Stomach (tissue), 9 donors: ENCODE data around the gene C3. TPM values are rescaled to one million over a fixed set of nuclear protein-coding genes. Genes with fewer than 3 reads are reported as not detected.

ENCODE experiments used
- DNase-seq, 2 donors: peaks; one replicate each; pipeline versions ENCODE4 v3.0.0 to v3.0.0-alpha.2; 2013 to 2019
- H3K27ac ChIP-seq, 5 donors: fragments of 200-600 bp in 4 of 5; sonication (generic) in 4 of 5; one replicate each; pipeline ENCODE4 v1.5.1; 2013 to 2019; ENCODE audit warnings: mild to moderate bottlenecking in 1 of 5, moderate library complexity in 1 of 5
- H3K27me3 ChIP-seq, 3 donors: fragments of 200-600 bp; sonication (generic); one replicate each; pipeline ENCODE4 v1.5.1; 2017 to 2019; ENCODE audit warnings: mixed run types in 1 of 3
- H3K36me3 ChIP-seq, 4 donors: fragments of 200-600 bp; sonication (generic); 1 replicate in 3 of 4; 2 replicates in 1 of 4; pipeline ENCODE4 v1.5.1; 2016 to 2019
- H3K4me1 ChIP-seq, 4 donors: fragments of 200-600 bp; sonication (generic); one replicate each; pipeline ENCODE4 v1.5.1; 2016 to 2019
- H3K4me3 ChIP-seq, 4 donors: fragments of 200-600 bp; sonication (generic) in 3 of 4; one replicate each; pipeline ENCODE4 v1.5.1; 2016 to 2019; ENCODE audit warnings: mild to moderate bottlenecking in 1 of 4
- H3K9me3 ChIP-seq, 4 donors: fragments of 200-600 bp; sonication (generic); one replicate each; pipeline ENCODE4 v1.5.1; 2016 to 2019
- EP300 ChIP-seq: sonication (generic); formaldehyde crosslinking; IDR thresholded peaks from one replicate; pipeline ENCODE4 v1.6.1; 2017; ENCODE audit warnings: antibody characterized with exemption
- POLR2A ChIP-seq, 4 donors: fragments of 450-650 bp; IDR thresholded peaks; one replicate each; pipeline ENCODE4 v1.6.1; 2016; ENCODE audit warnings: antibody characterized with exemption in 4 of 4, control low read depth in 2 of 4, mild to moderate bottlenecking in 1 of 4, moderate library complexity in 1 of 4
- POLR2AphosphoS5 ChIP-seq, 3 donors: sonication (generic); formaldehyde crosslinking; IDR thresholded peaks; one replicate each; pipeline ENCODE4 v1.6.1; 2016; ENCODE audit warnings: antibody characterized with exemption in 3 of 3
- WGBS, 5 donors: extraction: QIAGEN DNeasy Blood & Tissue Kit in 3 of 5; methylation state at CpG; one replicate each; pipeline versions ENCODE4 v1.1.5 to v1.1.7; 2013 to 2018; 5-methylcytosine and 5-hydroxymethylcytosine counted together
- intact Hi-C: fragments of 100-400 bp; cut with DNase I; formaldehyde crosslinking; loops from one replicate; pipeline ENCODE4 v1.15.1; 2023; ENCODE audit warnings: low total_unique reads
- polyA plus RNA-seq, 3 donors: library from polyadenylated mRNA; stranded (reverse); fragments of 200-250 nt; gene quantifications; one replicate each; pipeline ENCODE4 v1.2.3, GENCODE V29; 2013
- total RNA-seq, 5 donors: library from RNA; depleted of rRNA; stranded (reverse); fragments of >200 nt; gene quantifications; one replicate each; pipeline versions ENCODE4 v1.1.0 to v1.2.3, GENCODE V29; 2014 to 2016
- TF ChIP-seq, protein P1 (sequence below), 7 experiments: fragments of 450-650 bp in 4 of 7; fragments of 200-600 bp in 3 of 7; sonication (generic) in 3 of 7; IDR thresholded peaks; one replicate each; pipeline ENCODE4 v1.5.1; 2016 to 2019; ENCODE audit warnings: antibody characterized with exemption in 7 of 7, control low read depth in 2 of 7, mild to moderate bottlenecking in 1 of 7
- donor health status: healthy with polysubstance abuse.
- donor health status: Bipolar disorder and iron deficiency.
- donor health status: healthy.

The C3 gene
- total and polyA plus RNA-seq, 8 donors = 22.8 to 1,672 (median 221) TPM

DNA sequence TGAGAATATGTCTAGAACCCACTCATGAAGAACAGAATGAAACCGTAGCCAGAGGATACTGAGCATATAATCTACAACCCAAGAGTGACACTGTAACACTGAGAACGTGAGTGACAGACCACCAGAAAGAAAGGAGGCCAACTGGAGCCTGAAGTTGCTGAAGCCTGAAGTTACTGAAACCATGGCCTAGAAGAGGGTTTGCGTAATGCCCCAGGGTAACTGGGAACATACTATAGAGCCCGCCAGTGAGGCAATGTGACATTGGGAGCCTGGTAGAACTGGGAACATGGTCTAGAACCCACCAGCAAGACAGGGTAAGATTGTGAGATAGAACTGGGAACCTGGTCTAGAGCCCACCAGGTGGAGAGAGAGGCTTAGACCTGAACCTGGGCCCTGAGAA, 35.0 kb downstream of the C3 start:
- DNase-seq = no peak
- intact Hi-C loops = no loop called here
- 76 to 90% (median 84%) methylated on average over 4 of the region's 4 CpGs for WGBS, 5 donors
- Histone ChIP-seq H3K36me3 (peaks cover 0 to 32% (median 18%) of the 10 kb centered on the region in 4 donors), H3K27ac (no peak overlapping the region), H3K9me3 (peaks cover 0 to 3% (median 0%) of the 10 kb centered on the region in 4 donors), H3K4me1 (no peaks in the 10 kb centered on the region), H3K27me3 (no peaks in the 10 kb centered on the region), H3K4me3 (no peak overlapping the region)
- TF ChIP-seq POLR2A (IDR thresholded peaks at IDR 0.05) (no peak), POLR2AphosphoS5 (IDR thresholded peaks at IDR 0.05) (no peak), EP300 (no peak)
- TF ChIP-seq, protein P1, sequence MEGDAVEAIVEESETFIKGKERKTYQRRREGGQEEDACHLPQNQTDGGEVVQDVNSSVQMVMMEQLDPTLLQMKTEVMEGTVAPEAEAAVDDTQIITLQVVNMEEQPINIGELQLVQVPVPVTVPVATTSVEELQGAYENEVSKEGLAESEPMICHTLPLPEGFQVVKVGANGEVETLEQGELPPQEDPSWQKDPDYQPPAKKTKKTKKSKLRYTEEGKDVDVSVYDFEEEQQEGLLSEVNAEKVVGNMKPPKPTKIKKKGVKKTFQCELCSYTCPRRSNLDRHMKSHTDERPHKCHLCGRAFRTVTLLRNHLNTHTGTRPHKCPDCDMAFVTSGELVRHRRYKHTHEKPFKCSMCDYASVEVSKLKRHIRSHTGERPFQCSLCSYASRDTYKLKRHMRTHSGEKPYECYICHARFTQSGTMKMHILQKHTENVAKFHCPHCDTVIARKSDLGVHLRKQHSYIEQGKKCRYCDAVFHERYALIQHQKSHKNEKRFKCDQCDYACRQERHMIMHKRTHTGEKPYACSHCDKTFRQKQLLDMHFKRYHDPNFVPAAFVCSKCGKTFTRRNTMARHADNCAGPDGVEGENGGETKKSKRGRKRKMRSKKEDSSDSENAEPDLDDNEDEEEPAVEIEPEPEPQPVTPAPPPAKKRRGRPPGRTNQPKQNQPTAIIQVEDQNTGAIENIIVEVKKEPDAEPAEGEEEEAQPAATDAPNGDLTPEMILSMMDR (IDR thresholded peaks at IDR 0.05) = no peak

DNA sequence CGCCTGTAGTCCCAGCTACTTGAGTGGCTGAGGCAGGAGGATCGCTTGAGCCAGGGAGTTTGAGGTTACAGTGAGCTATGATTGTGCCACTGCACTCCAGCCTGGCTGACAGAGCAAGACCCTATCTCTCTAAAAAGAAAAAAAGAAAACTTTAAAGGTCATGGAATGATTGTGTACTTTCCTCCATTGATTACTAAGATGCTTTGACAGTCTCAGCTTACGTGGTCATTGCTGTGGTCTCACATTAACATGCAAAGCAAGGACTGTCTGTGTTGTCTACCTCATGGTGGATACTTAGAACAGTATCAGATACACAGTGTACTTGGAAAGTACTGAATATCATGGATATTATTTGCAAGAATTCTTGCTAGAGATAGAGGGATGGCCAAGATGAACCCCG, 36.5 kb downstream of the C3 start:
- peaks cover 0 to 8% (median 0%) of the 10 kb centered on the region in 3 donors for H3K27me3 ChIP-seq
- DNase-seq = no peak
- H3K4me3 ChIP-seq = no peak overlapping the region
- H3K9me3 ChIP-seq = peaks cover 0 to 7% (median 0%) of the 10 kb centered on the region in 4 donors
- no peaks in the 10 kb centered on the region for H3K4me1 ChIP-seq
- TF ChIP-seq, protein P1 (IDR thresholded peaks at IDR 0.05) = no peak
- TF ChIP-seq POLR2AphosphoS5 (IDR thresholded peaks at IDR 0.05) (no peak), EP300 (no peak), POLR2A (IDR thresholded peaks at IDR 0.05) (no peak)
- WGBS, 5 donors = 90 to 95% (median 92%) methylated on average over 4 of the region's 4 CpGs
- H3K27ac ChIP-seq = no peak overlapping the region
- peaks cover 0 to 37% (median 24%) of the 10 kb centered on the region in 4 donors for H3K36me3 ChIP-seq
- intact Hi-C loops = no loop called here

DNA sequence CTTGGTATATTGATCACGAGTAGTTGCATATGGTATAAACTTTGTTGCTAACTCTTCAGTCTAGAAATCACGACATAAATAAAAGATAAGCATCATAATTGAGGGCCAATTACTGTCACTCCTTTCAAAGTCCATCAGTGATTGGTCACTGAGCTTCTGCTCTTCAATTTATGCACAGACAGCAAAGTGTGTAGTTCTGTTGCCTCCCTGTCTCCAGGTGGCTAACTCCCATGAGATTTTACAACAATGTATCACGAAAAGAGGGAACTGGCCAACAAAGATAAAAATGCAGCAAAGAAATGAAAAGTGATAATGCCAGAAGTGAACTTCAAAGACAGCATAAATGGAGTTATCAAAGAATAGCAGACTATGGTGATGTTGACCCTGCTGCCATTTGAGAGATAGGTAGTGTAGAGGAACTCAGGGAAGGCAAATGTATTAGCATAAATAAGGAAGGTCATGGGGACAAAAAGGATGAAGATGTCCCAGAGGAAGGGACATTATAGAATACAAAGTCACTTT, 37.8 kb downstream of the C3 start:
- H3K27me3 ChIP-seq = peaks cover 0 to 8% (median 0%) of the 10 kb centered on the region in 3 donors
- 65 to 74% (median 66%) methylated on average over 3 of the region's 3 CpGs for WGBS, 5 donors
- intact Hi-C loops = no loop called here
- H3K27ac ChIP-seq = no peak overlapping the region
- peaks cover 0 to 7% (median 0%) of the 10 kb centered on the region in 4 donors for H3K9me3 ChIP-seq
- no peaks in the 10 kb centered on the region for H3K4me1 ChIP-seq
- no peak for DNase-seq
- no peak for TF ChIP-seq POLR2AphosphoS5 (IDR thresholded peaks at IDR 0.05)
- TF ChIP-seq, protein P1 (IDR thresholded peaks at IDR 0.05) = no peak
- H3K4me3 ChIP-seq = no peak overlapping the region
- peaks cover 0 to 40% (median 24%) of the 10 kb centered on the region in 4 donors for H3K36me3 ChIP-seq

GRCh38 chr19:6680141-6680540, 40.3 kb downstream of the C3 start:
- 89 to 100% (median 93%) methylated on average over 1 of the region's 1 CpG for whole genome bisulfite sequencing, 5 donors
- no peak overlapping the region for H3K4me3 ChIP-seq
- TF ChIP-seq, protein P1 (IDR thresholded peaks at IDR 0.05) = no peak
- TF ChIP-seq POLR2A (IDR thresholded peaks at IDR 0.05) (no peak), EP300 (no peak), POLR2AphosphoS5 (IDR thresholded peaks at IDR 0.05) (no peak)
- H3K36me3 ChIP-seq = peaks cover 0 to 34% (median 17%) of the 10 kb centered on the region in 4 donors
- peaks cover 0 to 4% (median under 1%) of the 10 kb centered on the region in 4 donors for H3K4me1 ChIP-seq
- H3K27ac ChIP-seq = no peak overlapping the region
- intact Hi-C loops = no loop called here
- no peak for DNase-seq
- H3K27me3 ChIP-seq = peaks cover 0 to 8% (median 0%) of the 10 kb centered on the region in 3 donors
- peaks cover 0 to 7% (median 0%) of the 10 kb centered on the region in 4 donors for H3K9me3 ChIP-seq
